Neural cell (in vitro differentiated cells): ENCODE results near the gene DPP6. TPM values are rescaled to one million over a fixed set of nuclear protein-coding genes. Genes with fewer than 3 reads are reported as not detected.

Source experiments
- H2AFZ ChIP-seq: fragments of 200-600, 300-800 bp; sonication (generic), shearing (Covaris generic); 2 replicates; pipeline ENCODE4 v1.6.0; 2014; ENCODE audit warnings: low read depth, mild to moderate bottlenecking, antibody characterized with exemption, low read length, moderate library complexity
- H3F3A ChIP-seq: fragments of 200-600 bp; shearing (Covaris generic); 2 replicates; pipeline ENCODE4 v1.6.1; 2016; ENCODE audit warnings: mild to moderate bottlenecking, moderate library complexity, mixed read lengths, antibody characterized with exemption, low read length; ENCODE audit not compliant: insufficient read depth, poor library complexity, severe bottlenecking
- H3K27ac ChIP-seq: fragments of 200-600, 300-800 bp; sonication (generic), shearing (Covaris generic); 2 replicates; pipeline ENCODE4 v1.5.1; 2014; ENCODE audit warnings: mild to moderate bottlenecking, low read length, moderate library complexity
- H3K27me3 ChIP-seq: fragments of 300-800, 200-600 bp; sonication (generic), shearing (Covaris generic); 2 replicates; pipeline ENCODE4 v1.6.0; 2014; ENCODE audit warnings: mild to moderate bottlenecking, low read depth, low read length, moderate library complexity; ENCODE audit not compliant: insufficient read depth
- H3K36me3 ChIP-seq: fragments of 300-800, 200-600 bp; sonication (generic), shearing (Covaris generic); 2 replicates; pipeline ENCODE4 v1.5.1; 2014; ENCODE audit warnings: mild to moderate bottlenecking, antibody characterized with exemption, low read length, moderate library complexity; ENCODE audit not compliant: insufficient read depth
- H3K4me2 ChIP-seq: fragments of 300-800, 200-600 bp; sonication (generic), shearing (Covaris generic); 2 replicates; pipeline ENCODE4 v1.6.0; 2014; ENCODE audit warnings: mild to moderate bottlenecking, low read length
- H3K4me3 ChIP-seq: fragments of 300-800, 200-600 bp; sonication (generic), shearing (Covaris generic); 2 replicates; pipeline ENCODE4 v1.5.1; 2014; ENCODE audit warnings: mild to moderate bottlenecking, low read length, moderate library complexity
- H3K79me2 ChIP-seq: fragments of 200-600 bp; shearing (Covaris generic); replicated peaks from 2 replicates; pipeline ENCODE4 v1.6.0; 2014; ENCODE audit warnings: mild to moderate bottlenecking, low read length, moderate library complexity; ENCODE audit not compliant: insufficient read depth
- H3K9ac ChIP-seq: fragments of 300-800, 200-600 bp; sonication (generic), shearing (Covaris generic); 2 replicates; pipeline ENCODE4 v1.6.1; 2016; ENCODE audit warnings: mild to moderate bottlenecking, low read length, mixed read lengths
- H3K9me2 ChIP-seq: fragments of 200-600 bp; shearing (Covaris generic); 2 replicates; pipeline ENCODE4 v1.6.1; 2016; ENCODE audit warnings: mild to moderate bottlenecking, low read length, mixed read lengths; ENCODE audit not compliant: insufficient read depth
- H3K9me3 ChIP-seq: fragments of 200-600, 300-800 bp; sonication (generic), shearing (Covaris generic); 2 replicates; pipeline ENCODE4 v1.6.1; 2016; ENCODE audit warnings: mild to moderate bottlenecking, mixed run types, low read length, moderate library complexity, mixed read lengths
- H4K20me1 ChIP-seq: fragments of 200-600 bp; shearing (Covaris generic); 2 replicates; pipeline ENCODE4 v1.6.1; 2016; ENCODE audit warnings: mild to moderate bottlenecking, mixed run types; ENCODE audit not compliant: insufficient read depth
- EP300 ChIP-seq: fragments of 450-650 bp; conservative IDR thresholded peaks from 2 replicates; pipeline ENCODE4 v1.6.1; 2014; ENCODE audit warnings: antibody characterized with exemption, mild to moderate bottlenecking, moderate library complexity; ENCODE audit not compliant: poor library complexity, severe bottlenecking
- EZH2 ChIP-seq: fragments of 200-600, 300-800 bp; shearing (Covaris generic), sonication (generic); IDR thresholded peaks from 2 replicates; pipeline ENCODE4 v1.6.1; 2014; ENCODE audit warnings: antibody characterized with exemption, low read length, borderline replicate concordance, mild to moderate bottlenecking; ENCODE audit not compliant: insufficient read depth, poor library complexity, severe bottlenecking
- POLR2AphosphoS5 ChIP-seq: IDR thresholded peaks from 2 replicates; pipeline ENCODE4 v1.6.1; 2012
- RAD21 ChIP-seq: fragments of 450-650 bp; conservative IDR thresholded peaks from 2 replicates; pipeline ENCODE4 v1.6.1; 2014; ENCODE audit warnings: antibody characterized with exemption, mild to moderate bottlenecking, moderate library complexity
- REST ChIP-seq: IDR thresholded peaks from 2 replicates; pipeline ENCODE4 v1.6.1; 2012; ENCODE audit warnings: borderline replicate concordance
- SMC3 ChIP-seq: fragments of 450-650 bp; conservative IDR thresholded peaks from 2 replicates; pipeline ENCODE4 v1.6.1; 2014; ENCODE audit warnings: antibody characterized with exemption, mild to moderate bottlenecking, moderate library complexity; ENCODE audit not compliant: poor library complexity
- TAF1 ChIP-seq: IDR thresholded peaks from 2 replicates; pipeline ENCODE4 v1.6.1; 2012; ENCODE audit warnings: low read depth
- polyA plus RNA-seq: library from polyadenylated mRNA; depleted of rRNA; stranded (reverse); fragments of >200 nt; gene quantifications from 2 replicates; pipeline ENCODE4 v1.2.3, GENCODE V29; 2014

DPP6 gene
- polyA plus RNA-seq, 1 donor from 2014 or later: 20.4 TPM

- H3K4me2 ChIP-seq: no peak overlapping the region
- peaks cover 14% of the 10 kb centered on the region for H3K9me3 ChIP-seq
- no peak overlapping the region for H3K4me3 ChIP-seq
- H3F3A ChIP-seq: no peaks in the 10 kb centered on the region
- H3K36me3 ChIP-seq: no peaks in the 10 kb centered on the region
- TF ChIP-seq REST (no peak), TAF1 (no peak), RAD21 (no peak), POLR2AphosphoS5 (no peak)
- H3K27me3 ChIP-seq: no peaks in the 10 kb centered on the region
- H3K9me2 ChIP-seq: no peaks in the 10 kb centered on the region
- H3K79me2 ChIP-seq: no peaks in the 10 kb centered on the region
- no peak overlapping the region for H3K9ac ChIP-seq
- H3K27ac ChIP-seq: no peak overlapping the region
- H2AFZ ChIP-seq: no peak overlapping the region
- no peaks in the 10 kb centered on the region for H4K20me1 ChIP-seq
Observed at GRCh38 chr7:154666768-154667167, 614.6 kb downstream of the DPP6 start.

- H3K27ac ChIP-seq: no peak overlapping the region
- no peak overlapping the region for H3K9ac ChIP-seq
- H3K36me3 ChIP-seq: no peaks in the 10 kb centered on the region
- no peaks in the 10 kb centered on the region for H3F3A ChIP-seq
- H3K27me3 ChIP-seq: no peaks in the 10 kb centered on the region
- H3K4me2 ChIP-seq: no peak overlapping the region
- H3K9me2 ChIP-seq: no peaks in the 10 kb centered on the region
- no peak overlapping the region for H3K4me3 ChIP-seq
- TF ChIP-seq REST (no peak), TAF1 (no peak), SMC3 (no peak), RAD21 (no peak)
- H3K79me2 ChIP-seq: no peaks in the 10 kb centered on the region
- no peaks in the 10 kb centered on the region for H3K9me3 ChIP-seq
- H2AFZ ChIP-seq: no peak overlapping the region
- no peaks in the 10 kb centered on the region for H4K20me1 ChIP-seq
Observed at GRCh38 chr7:154672659-154673415, 620.6 kb downstream of the DPP6 start.

- no peaks in the 10 kb centered on the region for H3K9me3 ChIP-seq
- H3K79me2 ChIP-seq: no peaks in the 10 kb centered on the region
- H2AFZ ChIP-seq: no peak overlapping the region
- H3K9ac ChIP-seq: no peak overlapping the region
- no peaks in the 10 kb centered on the region for H3K36me3 ChIP-seq
- no peak overlapping the region for H3K27ac ChIP-seq
- H3K9me2 ChIP-seq: no peaks in the 10 kb centered on the region
- no peak overlapping the region for H3K4me3 ChIP-seq
- H3K27me3 ChIP-seq: no peaks in the 10 kb centered on the region
- no peaks in the 10 kb centered on the region for H4K20me1 ChIP-seq
- TF ChIP-seq RAD21: no peak
- TF ChIP-seq TAF1: no peak
- TF ChIP-seq EZH2: no peak
- TF ChIP-seq EP300: no peak
- TF ChIP-seq REST: no peak
- H3F3A ChIP-seq: no peaks in the 10 kb centered on the region
- no peak overlapping the region for H3K4me2 ChIP-seq
Observed at GRCh38 chr7:154674191-154674590, 622.0 kb downstream of the DPP6 start.
